ENCODE measurements around the gene LDLRAD2.

- no peak for TF ChIP-seq CTCF (conservative IDR thresholded peaks at IDR 0.05; ENCODE audit: low read depth, low read length)
- no peak for TF ChIP-seq EZH2phosphoT487 (IDR thresholded peaks at IDR 0.05; ENCODE audit: borderline replicate concordance, low read length)
Observed at GRCh38 chr1:21867451-21867996, 55.5 kb downstream of the LDLRAD2 start.

Measured in PC-3 (cell line).